Chondrocyte (in vitro differentiated cells): ENCODE measurements around the gene WRAP53. TPM values are rescaled to one million over a fixed set of nuclear protein-coding genes. Genes with fewer than 3 reads are reported as not detected.

Source experiments
- DNase-seq: peaks from one replicate; pipeline ENCODE4 v3.0.0; 2021; ENCODE audit warnings: mixed read lengths, low spot score
- H3K27ac Mint-ChIP-seq: one replicate; pipeline ENCODE4 v1.8.0; 2021; ENCODE audit warnings: mild to moderate bottlenecking, moderate library complexity, mixed read lengths; ENCODE audit not compliant: unreplicated experiment
- H3K27me3 Mint-ChIP-seq: 2 replicates; pipeline ENCODE4 v1.8.0; 2021; ENCODE audit warnings: low read depth, mixed read lengths
- H3K36me3 Mint-ChIP-seq: 2 replicates; pipeline ENCODE4 v1.8.0; 2021; ENCODE audit warnings: low read depth, mixed read lengths
- H3K4me1 Mint-ChIP-seq: 2 replicates; pipeline ENCODE4 v1.8.0; 2021; ENCODE audit warnings: low read depth, mild to moderate bottlenecking, mixed read lengths
- H3K4me3 Mint-ChIP-seq: one replicate; pipeline ENCODE4 v1.8.0; 2021; ENCODE audit warnings: mild to moderate bottlenecking, moderate library complexity, mixed read lengths; ENCODE audit not compliant: unreplicated experiment
- H3K9me3 Mint-ChIP-seq: 2 replicates; pipeline ENCODE4 v1.8.0; 2021; ENCODE audit warnings: low read depth, mixed read lengths
- total RNA-seq: library from RNA; stranded (reverse); gene quantifications from 3 replicates; pipeline ENCODE4 v1.2.1, GENCODE V29; 2021
- TF ChIP-seq, protein P1 (sequence below): fragments of 200-600 bp; sonication (generic); IDR thresholded peaks from 2 replicates; pipeline ENCODE4 v1.5.0; 2021; ENCODE audit warnings: antibody characterized with exemption, mild to moderate bottlenecking, moderate library complexity

Gene WRAP53
- total RNA-seq, 1 donor from 2014 or later: 7.1 TPM

- H3K27me3 Mint-ChIP-seq: no peaks in the 10 kb centered on the region
- H3K4me1 Mint-ChIP-seq: no peaks in the 10 kb centered on the region
- H3K9me3 Mint-ChIP-seq: no peaks in the 10 kb centered on the region
- TF ChIP-seq, protein P1, sequence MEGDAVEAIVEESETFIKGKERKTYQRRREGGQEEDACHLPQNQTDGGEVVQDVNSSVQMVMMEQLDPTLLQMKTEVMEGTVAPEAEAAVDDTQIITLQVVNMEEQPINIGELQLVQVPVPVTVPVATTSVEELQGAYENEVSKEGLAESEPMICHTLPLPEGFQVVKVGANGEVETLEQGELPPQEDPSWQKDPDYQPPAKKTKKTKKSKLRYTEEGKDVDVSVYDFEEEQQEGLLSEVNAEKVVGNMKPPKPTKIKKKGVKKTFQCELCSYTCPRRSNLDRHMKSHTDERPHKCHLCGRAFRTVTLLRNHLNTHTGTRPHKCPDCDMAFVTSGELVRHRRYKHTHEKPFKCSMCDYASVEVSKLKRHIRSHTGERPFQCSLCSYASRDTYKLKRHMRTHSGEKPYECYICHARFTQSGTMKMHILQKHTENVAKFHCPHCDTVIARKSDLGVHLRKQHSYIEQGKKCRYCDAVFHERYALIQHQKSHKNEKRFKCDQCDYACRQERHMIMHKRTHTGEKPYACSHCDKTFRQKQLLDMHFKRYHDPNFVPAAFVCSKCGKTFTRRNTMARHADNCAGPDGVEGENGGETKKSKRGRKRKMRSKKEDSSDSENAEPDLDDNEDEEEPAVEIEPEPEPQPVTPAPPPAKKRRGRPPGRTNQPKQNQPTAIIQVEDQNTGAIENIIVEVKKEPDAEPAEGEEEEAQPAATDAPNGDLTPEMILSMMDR: no peak
- H3K4me3 Mint-ChIP-seq: no peak overlapping the region
- peaks cover 27% of the 10 kb centered on the region for H3K36me3 Mint-ChIP-seq
- DNase-seq: no peak
- H3K27ac Mint-ChIP-seq: no peak overlapping the region
Observed at GRCh38 chr17:7667656-7668406, 20.4 kb upstream of the WRAP53 start.

DNA sequence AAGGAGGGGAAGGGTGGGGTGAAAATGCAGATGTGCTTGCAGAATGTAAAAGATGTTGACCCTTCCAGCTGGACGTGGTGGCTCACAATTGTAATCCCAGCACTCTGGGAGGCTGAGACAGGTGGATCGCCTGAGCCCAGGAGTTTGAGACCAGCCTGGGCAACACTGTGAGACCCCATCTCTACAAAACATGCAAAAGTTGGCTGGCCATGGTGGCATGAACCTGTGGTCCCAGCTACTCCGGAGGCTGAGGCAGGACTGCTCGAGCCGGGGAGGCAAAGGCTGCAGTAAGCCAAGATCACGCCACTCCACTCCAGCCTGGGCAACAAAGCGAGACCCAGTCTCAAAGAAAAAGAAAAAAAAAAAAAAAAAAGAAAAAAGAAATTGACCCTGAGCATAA, 19.8 kb upstream of the WRAP53 start:
- TF ChIP-seq, protein P1: no peak
- Mint-ChIP-seq H3K4me3 (no peak overlapping the region), H3K9me3 (peaks cover 3% of the 10 kb centered on the region), H3K27me3 (no peaks in the 10 kb centered on the region), H3K4me1 (no peaks in the 10 kb centered on the region), H3K27ac (no peak overlapping the region), H3K36me3 (peaks cover 32% of the 10 kb centered on the region)
- DNase-seq: no peak

DNA sequence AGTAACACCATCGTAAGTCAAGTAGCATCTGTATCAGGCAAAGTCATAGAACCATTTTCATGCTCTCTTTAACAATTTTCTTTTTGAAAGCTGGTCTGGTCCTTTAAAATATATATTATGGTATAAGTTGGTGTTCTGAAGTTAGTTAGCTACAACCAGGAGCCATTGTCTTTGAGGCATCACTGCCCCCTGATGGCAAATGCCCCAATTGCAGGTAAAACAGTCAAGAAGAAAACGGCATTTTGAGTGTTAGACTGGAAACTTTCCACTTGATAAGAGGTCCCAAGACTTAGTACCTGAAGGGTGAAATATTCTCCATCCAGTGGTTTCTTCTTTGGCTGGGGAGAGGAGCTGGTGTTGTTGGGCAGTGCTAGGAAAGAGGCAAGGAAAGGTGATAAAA, 15.0 kb upstream of the WRAP53 start:
- Mint-ChIP-seq H3K4me3 (no peak overlapping the region), H3K27me3 (no peaks in the 10 kb centered on the region), H3K9me3 (peaks cover 9% of the 10 kb centered on the region), H3K36me3 (peaks cover 43% of the 10 kb centered on the region), H3K27ac (no peak overlapping the region), H3K4me1 (peaks cover 10% of the 10 kb centered on the region)
- TF ChIP-seq, protein P1: peak; percentile 74
- no peak for DNase-seq

DNA sequence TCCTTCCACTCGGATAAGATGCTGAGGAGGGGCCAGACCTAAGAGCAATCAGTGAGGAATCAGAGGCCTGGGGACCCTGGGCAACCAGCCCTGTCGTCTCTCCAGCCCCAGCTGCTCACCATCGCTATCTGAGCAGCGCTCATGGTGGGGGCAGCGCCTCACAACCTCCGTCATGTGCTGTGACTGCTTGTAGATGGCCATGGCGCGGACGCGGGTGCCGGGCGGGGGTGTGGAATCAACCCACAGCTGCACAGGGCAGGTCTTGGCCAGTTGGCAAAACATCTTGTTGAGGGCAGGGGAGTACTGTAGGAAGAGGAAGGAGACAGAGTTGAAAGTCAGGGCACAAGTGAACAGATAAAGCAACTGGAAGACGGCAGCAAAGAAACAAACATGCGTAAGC, 13.3 kb upstream of the WRAP53 start:
- TF ChIP-seq, protein P1: no peak
- Mint-ChIP-seq H3K9me3 (peaks cover 9% of the 10 kb centered on the region), H3K4me3 (no peak overlapping the region), H3K4me1 (peaks cover 10% of the 10 kb centered on the region), H3K36me3 (peaks cover 39% of the 10 kb centered on the region), H3K27me3 (no peaks in the 10 kb centered on the region), H3K27ac (no peak overlapping the region)
- no peak for DNase-seq

DNA sequence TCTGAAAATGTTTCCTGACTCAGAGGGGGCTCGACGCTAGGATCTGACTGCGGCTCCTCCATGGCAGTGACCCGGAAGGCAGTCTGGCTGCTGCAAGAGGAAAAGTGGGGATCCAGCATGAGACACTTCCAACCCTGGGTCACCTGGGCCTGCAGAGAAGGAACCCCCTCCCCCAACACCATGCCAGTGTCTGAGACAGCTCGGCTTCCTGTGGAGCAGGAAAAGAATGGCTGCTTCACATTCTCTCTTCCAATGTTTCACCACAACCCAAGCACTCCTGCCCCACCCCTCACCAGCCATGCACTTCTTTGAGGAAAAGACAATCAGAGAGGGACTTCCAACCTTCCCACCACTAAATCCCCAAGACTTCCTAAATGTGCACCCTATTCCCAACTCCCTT, 11.7 kb upstream of the WRAP53 start:
- no peak for DNase-seq
- peaks cover 31% of the 10 kb centered on the region for H3K36me3 Mint-ChIP-seq
- no peak overlapping the region for H3K4me3 Mint-ChIP-seq
- peaks cover 10% of the 10 kb centered on the region for H3K4me1 Mint-ChIP-seq
- H3K27me3 Mint-ChIP-seq: no peaks in the 10 kb centered on the region
- peaks cover 9% of the 10 kb centered on the region for H3K9me3 Mint-ChIP-seq
- no peak overlapping the region for H3K27ac Mint-ChIP-seq
- TF ChIP-seq, protein P1: no peak
